ENCODE measurements around the gene DPP10. TPM values are rescaled to one million over a fixed set of nuclear protein-coding genes. Genes with fewer than 3 reads are reported as not detected.

DPP10 gene
- total RNA-seq, 2 donors from 2014 or later = 3.1 to 11.2 TPM

GRCh38 chr2:114421781-114422180, 20.7 kb upstream of the DPP10 start:
- no peak for DNase-seq
- no peaks in the 10 kb centered on the region for H3K27me3 ChIP-seq
- intact Hi-C loops (cut with DNase I) = no loop called here
- TF ChIP-seq POLR2A (IDR thresholded peaks at IDR 0.05) = no peak
- TF ChIP-seq CTCF (IDR thresholded peaks at IDR 0.05) = no peak
- no peaks in the 10 kb centered on the region for H3K9me3 ChIP-seq
- 31 to 40% methylated on average over 3 of the region's 3 CpGs for WGBS, 2 donors
- ATAC-seq = no peak
- H3K4me1 ChIP-seq = no peaks in the 10 kb centered on the region
- no peaks in the 10 kb centered on the region for H3K36me3 ChIP-seq (replicated peaks in 1 of 2; ENCODE audit: insufficient read depth in 1 of 2, low read depth in 2 of 2)
- no peak overlapping the region for H3K4me3 ChIP-seq
- H3K27ac ChIP-seq = no peak overlapping the region

- no peaks in the 10 kb centered on the region for H3K27me3 ChIP-seq
- ATAC-seq (no peak), DNase-seq (no peak)
- 74 to 84% methylated on average over 2 of the region's 2 CpGs for WGBS, 2 donors
- no peaks in the 10 kb centered on the region for H3K9me3 ChIP-seq
- no peak overlapping the region for H3K27ac ChIP-seq
- no peak overlapping the region for H3K4me3 ChIP-seq
- TF ChIP-seq POLR2A (IDR thresholded peaks at IDR 0.05) (no peak), CTCF (IDR thresholded peaks at IDR 0.05) (no peak)
- no peaks in the 10 kb centered on the region for H3K36me3 ChIP-seq (replicated peaks in 1 of 2; ENCODE audit: insufficient read depth in 1 of 2, low read depth in 2 of 2)
- H3K4me1 ChIP-seq = no peaks in the 10 kb centered on the region
- intact Hi-C loops (cut with DNase I) = no loop called here
These were observed 17.7 kb upstream of the DPP10 start for GRCh38 chr2:114424699-114425098.

GRCh38 chr2:114426756-114427155, 15.7 kb upstream of the DPP10 start:
- Histone ChIP-seq H3K27me3 (no peaks in the 10 kb centered on the region), H3K4me1 (no peaks in the 10 kb centered on the region), H3K9me3 (no peaks in the 10 kb centered on the region), H3K4me3 (no peak overlapping the region), H3K36me3 (replicated peaks in 1 of 2; ENCODE audit: insufficient read depth in 1 of 2, low read depth in 2 of 2) (no peaks in the 10 kb centered on the region), H3K27ac (no peak overlapping the region)
- intact Hi-C loops (cut with DNase I) = no loop called here
- WGBS, 2 donors = 72 to 78% methylated on average over 3 of the region's 3 CpGs
- ATAC-seq (no peak), DNase-seq (no peak)
- TF ChIP-seq CTCF (IDR thresholded peaks at IDR 0.05) (no peak), POLR2A (IDR thresholded peaks at IDR 0.05) (no peak)

- Histone ChIP-seq H3K36me3 (replicated peaks in 1 of 2; ENCODE audit: insufficient read depth in 1 of 2, low read depth in 2 of 2) (no peaks in the 10 kb centered on the region), H3K4me3 (no peak overlapping the region), H3K27ac (no peak overlapping the region), H3K4me1 (no peaks in the 10 kb centered on the region), H3K9me3 (no peaks in the 10 kb centered on the region), H3K27me3 (no peaks in the 10 kb centered on the region)
- TF ChIP-seq CTCF (IDR thresholded peaks at IDR 0.05) (no peak), POLR2A (IDR thresholded peaks at IDR 0.05) (no peak)
- intact Hi-C loops (cut with DNase I) = no loop called here
- DNase-seq = no peak
- ATAC-seq = no peak
- 53 to 61% methylated on average over 1 of the region's 1 CpG for WGBS, 2 donors
These were observed 6.1 kb upstream of the DPP10 start for GRCh38 chr2:114436329-114436728.

GRCh38 chr2:114446571-114446970, 4.1 kb downstream of the DPP10 start:
- TF ChIP-seq CTCF (IDR thresholded peaks at IDR 0.05) (no peak), POLR2A (IDR thresholded peaks at IDR 0.05) (no peak)
- no peak overlapping the region for H3K27ac ChIP-seq
- intact Hi-C loops (cut with DNase I) = no loop called here
- DNase-seq = no peak
- H3K36me3 ChIP-seq (replicated peaks in 1 of 2; ENCODE audit: insufficient read depth in 1 of 2, low read depth in 2 of 2) = no peaks in the 10 kb centered on the region
- no peaks in the 10 kb centered on the region for H3K9me3 ChIP-seq
- no peak overlapping the region for H3K4me3 ChIP-seq
- ATAC-seq = no peak
- 29 to 40% methylated on average over 4 of the region's 4 CpGs for whole genome bisulfite sequencing, 2 donors
- H3K4me1 ChIP-seq = no peaks in the 10 kb centered on the region
- H3K27me3 ChIP-seq = no peaks in the 10 kb centered on the region

Data from body of pancreas (tissue), 4 donors.